Measurements from ENCODE around the gene DOCK11.

The DOCK11 gene

DNA sequence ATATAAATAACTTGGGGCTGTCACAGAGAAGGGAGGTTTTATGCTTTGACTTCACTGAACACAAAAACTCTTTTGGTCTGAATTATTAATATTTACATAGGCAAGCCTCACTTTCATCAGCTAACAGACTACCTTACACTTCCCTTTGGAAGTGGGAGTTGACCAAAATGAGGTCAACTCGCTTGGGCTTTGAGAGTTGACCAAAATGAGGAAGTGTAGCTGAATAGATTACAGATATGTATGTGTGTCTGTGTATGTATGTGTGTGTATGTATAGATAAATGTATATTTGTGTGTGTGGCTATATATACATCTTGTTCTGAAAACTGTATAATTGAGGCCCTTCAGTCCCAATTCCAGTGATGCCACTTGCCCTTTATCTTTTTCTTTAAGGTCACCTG lies 118.5 kb downstream of the DOCK11 start:
- no peaks in the 10 kb centered on the region for H3K27me3 ChIP-seq (ENCODE audit: control insufficient read depth, insufficient read depth, low read length)

DNA sequence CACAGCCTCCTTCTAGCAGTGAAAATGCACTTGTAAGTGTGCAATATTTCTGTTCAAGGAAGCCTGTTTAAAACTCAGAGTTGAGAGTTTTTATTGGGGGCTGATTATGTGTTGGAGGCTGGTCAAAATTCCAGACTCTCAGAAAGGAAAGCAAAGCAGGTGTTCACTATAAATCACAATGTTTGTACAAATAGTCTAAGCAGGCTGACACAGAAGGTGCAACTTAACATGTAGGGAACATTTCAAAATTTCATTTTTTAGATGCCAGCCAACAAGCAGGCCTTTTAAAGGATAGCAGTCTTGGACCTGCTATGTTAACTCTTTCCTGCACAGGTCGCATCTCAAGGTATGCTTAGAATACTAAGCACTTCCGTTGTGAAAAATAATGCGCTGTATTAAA lies 119.5 kb downstream of the DOCK11 start:
- no peaks in the 10 kb centered on the region for H3K79me2 ChIP-seq
- H3K9me3 ChIP-seq (ENCODE audit: control insufficient read depth, low read length), result no peaks in the 10 kb centered on the region
- no peak overlapping the region for H2AFZ ChIP-seq
- no peaks in the 10 kb centered on the region for H3K27me3 ChIP-seq (ENCODE audit: control insufficient read depth, insufficient read depth, low read length)
- no peaks in the 10 kb centered on the region for H3K4me1 ChIP-seq
- H3K4me3 ChIP-seq (ENCODE audit: low read depth, low read length), result no peak overlapping the region
- no peak overlapping the region for H3K27ac ChIP-seq
- no peak overlapping the region for H3K4me2 ChIP-seq (ENCODE audit: low read length)
- no peak overlapping the region for H3K9ac ChIP-seq
- TF ChIP-seq, protein P1, sequence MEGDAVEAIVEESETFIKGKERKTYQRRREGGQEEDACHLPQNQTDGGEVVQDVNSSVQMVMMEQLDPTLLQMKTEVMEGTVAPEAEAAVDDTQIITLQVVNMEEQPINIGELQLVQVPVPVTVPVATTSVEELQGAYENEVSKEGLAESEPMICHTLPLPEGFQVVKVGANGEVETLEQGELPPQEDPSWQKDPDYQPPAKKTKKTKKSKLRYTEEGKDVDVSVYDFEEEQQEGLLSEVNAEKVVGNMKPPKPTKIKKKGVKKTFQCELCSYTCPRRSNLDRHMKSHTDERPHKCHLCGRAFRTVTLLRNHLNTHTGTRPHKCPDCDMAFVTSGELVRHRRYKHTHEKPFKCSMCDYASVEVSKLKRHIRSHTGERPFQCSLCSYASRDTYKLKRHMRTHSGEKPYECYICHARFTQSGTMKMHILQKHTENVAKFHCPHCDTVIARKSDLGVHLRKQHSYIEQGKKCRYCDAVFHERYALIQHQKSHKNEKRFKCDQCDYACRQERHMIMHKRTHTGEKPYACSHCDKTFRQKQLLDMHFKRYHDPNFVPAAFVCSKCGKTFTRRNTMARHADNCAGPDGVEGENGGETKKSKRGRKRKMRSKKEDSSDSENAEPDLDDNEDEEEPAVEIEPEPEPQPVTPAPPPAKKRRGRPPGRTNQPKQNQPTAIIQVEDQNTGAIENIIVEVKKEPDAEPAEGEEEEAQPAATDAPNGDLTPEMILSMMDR (IDR thresholded peaks at IDR 0.05), result no peak
- no peaks in the 10 kb centered on the region for H3K36me3 ChIP-seq (ENCODE audit: control insufficient read depth, insufficient read depth, low read length)

More for the DNA sequence above, 118.5 kb downstream of the DOCK11 start:
- H3K9me3 ChIP-seq (ENCODE audit: control insufficient read depth, low read length), result no peaks in the 10 kb centered on the region
- H3K36me3 ChIP-seq (ENCODE audit: control insufficient read depth, insufficient read depth, low read length), result no peaks in the 10 kb centered on the region
- no peak overlapping the region for H3K4me2 ChIP-seq (ENCODE audit: low read length)
- no peaks in the 10 kb centered on the region for H3K79me2 ChIP-seq
- TF ChIP-seq, protein P1 (IDR thresholded peaks at IDR 0.05), result no peak
- H3K9ac ChIP-seq, result no peak overlapping the region
- H2AFZ ChIP-seq, result no peak overlapping the region
- no peak overlapping the region for H3K27ac ChIP-seq
- no peak overlapping the region for H3K4me3 ChIP-seq (ENCODE audit: low read depth, low read length)
- H3K4me1 ChIP-seq, result no peaks in the 10 kb centered on the region

DNA sequence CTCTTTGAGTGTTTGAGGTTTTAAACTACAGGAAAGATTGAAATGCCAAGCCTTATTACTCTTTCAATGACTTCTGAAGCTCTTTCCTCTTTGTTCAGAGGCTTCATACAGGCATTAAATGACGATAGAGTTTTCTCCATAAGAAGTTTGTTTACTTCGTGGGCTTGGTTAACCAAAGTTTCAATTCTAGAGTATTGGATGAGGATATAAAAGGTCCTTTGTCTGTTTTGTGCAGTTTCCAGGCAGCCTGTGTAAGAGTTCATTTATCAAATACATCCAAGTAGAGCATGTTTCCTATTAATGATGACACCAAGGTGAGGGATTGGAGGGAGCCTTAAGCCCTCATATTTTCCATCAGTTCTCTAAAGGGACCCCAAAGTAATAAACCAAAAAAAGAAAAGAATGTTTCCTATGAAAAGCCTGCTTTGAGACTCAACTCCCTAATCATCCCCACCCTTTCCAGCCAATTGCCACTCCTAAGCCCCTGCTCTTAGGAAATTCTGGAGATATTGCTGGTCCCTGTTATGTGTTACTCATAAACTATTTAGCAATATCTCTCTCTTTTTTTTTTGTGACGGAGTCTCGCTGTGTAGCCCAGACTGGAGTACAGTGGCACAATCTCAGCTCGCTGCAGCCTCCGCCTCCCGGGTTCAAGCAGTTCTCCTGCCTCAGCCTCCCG lies 125.6 kb downstream of the DOCK11 start:
- Histone ChIP-seq H3K27ac (no peak overlapping the region), H3K9me3 (ENCODE audit: control insufficient read depth, low read length) (no peaks in the 10 kb centered on the region), H3K36me3 (ENCODE audit: control insufficient read depth, insufficient read depth, low read length) (no peaks in the 10 kb centered on the region), H3K4me1 (no peaks in the 10 kb centered on the region), H2AFZ (no peak overlapping the region), H3K27me3 (ENCODE audit: control insufficient read depth, insufficient read depth, low read length) (no peaks in the 10 kb centered on the region), H3K4me3 (ENCODE audit: low read depth, low read length) (no peak overlapping the region), H3K79me2 (no peaks in the 10 kb centered on the region), H3K4me2 (ENCODE audit: low read length) (no peak overlapping the region), H3K9ac (no peak overlapping the region)
- TF ChIP-seq, protein P1 (IDR thresholded peaks at IDR 0.05), result no peak

DNA sequence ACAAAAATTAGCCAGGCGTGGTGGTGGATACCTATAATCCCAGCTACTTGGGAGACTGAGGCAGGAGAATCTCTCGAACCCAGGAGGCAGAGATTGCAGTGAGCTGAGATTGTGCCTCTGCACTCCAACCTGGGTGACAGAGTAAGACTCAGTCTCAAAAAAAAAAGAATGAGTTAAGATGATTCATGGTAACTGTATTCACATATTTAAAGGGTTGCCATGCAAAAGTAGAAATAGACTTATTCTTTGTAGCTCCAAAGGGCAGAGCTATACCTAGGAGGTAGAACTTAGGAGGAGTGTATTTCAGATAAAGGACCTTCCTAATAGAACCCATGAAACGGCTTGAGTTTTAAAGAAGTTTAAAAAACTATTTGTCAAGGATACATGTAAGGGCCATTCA lies 127.4 kb downstream of the DOCK11 start:
- no peaks in the 10 kb centered on the region for H3K79me2 ChIP-seq
- no peaks in the 10 kb centered on the region for H3K4me1 ChIP-seq
- H3K9me3 ChIP-seq (ENCODE audit: control insufficient read depth, low read length), result no peaks in the 10 kb centered on the region
- no peak overlapping the region for H3K4me3 ChIP-seq (ENCODE audit: low read depth, low read length)
- no peaks in the 10 kb centered on the region for H3K36me3 ChIP-seq (ENCODE audit: control insufficient read depth, insufficient read depth, low read length)
- no peaks in the 10 kb centered on the region for H3K27me3 ChIP-seq (ENCODE audit: control insufficient read depth, insufficient read depth, low read length)
- H3K4me2 ChIP-seq (ENCODE audit: low read length), result no peak overlapping the region
- TF ChIP-seq, protein P1 (IDR thresholded peaks at IDR 0.05), result no peak
- H2AFZ ChIP-seq, result no peak overlapping the region
- H3K9ac ChIP-seq, result no peak overlapping the region
- no peak overlapping the region for H3K27ac ChIP-seq

DNA sequence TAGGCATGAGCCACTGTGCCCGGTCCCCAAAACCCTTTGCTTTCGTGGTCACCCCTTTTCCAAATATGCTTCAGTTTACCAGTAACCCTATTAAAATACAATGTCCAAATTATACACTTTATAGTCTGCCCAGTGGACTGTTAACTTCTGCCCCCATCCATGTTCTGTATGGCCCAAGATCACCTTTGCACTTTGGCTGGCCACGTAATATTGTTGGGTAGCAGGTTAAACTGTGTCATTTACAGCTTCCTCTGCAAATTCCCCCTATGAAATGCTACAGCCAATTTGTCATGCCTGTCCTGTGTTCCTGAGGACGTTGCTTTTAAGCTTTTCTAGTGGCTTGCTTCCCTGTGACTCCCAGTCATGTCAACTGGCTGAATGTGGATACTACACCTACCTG lies 130.7 kb downstream of the DOCK11 start:
- H3K27ac ChIP-seq, result no peak overlapping the region
- H3K4me3 ChIP-seq (ENCODE audit: low read depth, low read length), result no peak overlapping the region
- no peak overlapping the region for H2AFZ ChIP-seq
- no peaks in the 10 kb centered on the region for H3K9me3 ChIP-seq (ENCODE audit: control insufficient read depth, low read length)
- H3K4me2 ChIP-seq (ENCODE audit: low read length), result no peak overlapping the region
- H3K9ac ChIP-seq, result no peak overlapping the region
- H3K4me1 ChIP-seq, result no peaks in the 10 kb centered on the region
- no peaks in the 10 kb centered on the region for H3K27me3 ChIP-seq (ENCODE audit: control insufficient read depth, insufficient read depth, low read length)
- TF ChIP-seq, protein P1 (IDR thresholded peaks at IDR 0.05), result no peak
- H3K79me2 ChIP-seq, result no peaks in the 10 kb centered on the region
- no peaks in the 10 kb centered on the region for H3K36me3 ChIP-seq (ENCODE audit: control insufficient read depth, insufficient read depth, low read length)

Data from parathyroid adenoma (tissue), 2 donors.